GM18507 (cell line): ENCODE results near the gene MRPL57.
"Not testable (repeated sequence)": the region's sequence is repeated elsewhere in the genome, so short reads cannot be mapped to it uniquely, and the experiment has no call there.

Source experiments
- DNase-seq: peaks from one replicate; pipeline ENCODE4 v3.0.0; 2011; ENCODE audit warnings: low read depth; ENCODE audit not compliant: insufficient read length; ENCODE audit errors: extremely low spot score
- FAIRE-seq: peaks from 2 replicates; lab custom pipeline; 2011; peaks lifted over from hg19 to GRCh38; lab: Jason Lieb, UNC

The MRPL57 gene

DNA sequence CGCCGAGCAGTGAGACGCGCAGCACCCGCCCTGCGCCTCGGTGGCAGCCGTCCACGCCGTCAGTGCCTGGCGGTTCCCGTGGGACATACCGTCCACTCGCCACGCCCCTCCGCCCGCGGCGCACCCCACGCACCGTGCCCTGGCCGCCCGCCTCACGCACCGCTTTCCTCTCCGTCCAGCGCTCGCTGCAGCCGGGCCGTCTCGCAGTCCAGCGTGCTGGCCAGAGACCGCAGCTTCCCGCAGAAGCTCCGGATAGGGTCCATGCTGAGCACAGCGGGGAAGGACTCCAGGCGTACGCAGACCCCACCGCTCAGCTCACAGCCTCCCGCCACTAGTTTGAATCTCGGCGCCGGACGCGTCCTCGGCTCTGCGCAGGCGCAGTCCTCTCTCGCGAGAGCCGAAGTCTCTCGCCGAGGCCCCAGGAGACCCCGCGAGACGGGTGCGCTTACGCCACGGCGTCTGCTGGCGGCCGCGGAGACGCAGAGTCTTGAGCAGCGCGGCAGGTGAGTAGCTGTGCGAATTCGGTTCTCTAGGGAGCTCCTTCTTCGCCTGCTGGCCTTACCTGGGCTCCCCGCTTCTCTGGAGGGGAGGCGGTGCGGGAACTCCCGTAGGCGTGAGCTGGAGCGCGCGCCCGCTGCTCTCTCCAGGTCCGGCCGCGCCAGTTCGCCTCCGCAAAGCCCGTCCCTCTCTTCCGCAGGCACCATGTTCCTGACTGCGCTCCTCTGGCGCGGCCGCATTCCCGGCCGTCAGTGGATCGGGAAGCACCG lies at the start of gene MRPL57, which contains the start of gene SKA3:
MRPL57 (plus strand) TSS at position 444 of the 767 bp plus-strand sequence; CDS start at position 703, 259 bp downstream.
SKA3 (minus strand) TSS at position 338 of the 767 bp plus-strand sequence; CDS start at position 263, 75 bp downstream.
- FAIRE-seq (peak; percentile 85), DNase-seq (peak; percentile 92)

- FAIRE-seq (no peak), DNase-seq (no peak)
Measured at GRCh38 chr13:21130116-21130515, 46.3 kb upstream of the MRPL57 start.

DNA sequence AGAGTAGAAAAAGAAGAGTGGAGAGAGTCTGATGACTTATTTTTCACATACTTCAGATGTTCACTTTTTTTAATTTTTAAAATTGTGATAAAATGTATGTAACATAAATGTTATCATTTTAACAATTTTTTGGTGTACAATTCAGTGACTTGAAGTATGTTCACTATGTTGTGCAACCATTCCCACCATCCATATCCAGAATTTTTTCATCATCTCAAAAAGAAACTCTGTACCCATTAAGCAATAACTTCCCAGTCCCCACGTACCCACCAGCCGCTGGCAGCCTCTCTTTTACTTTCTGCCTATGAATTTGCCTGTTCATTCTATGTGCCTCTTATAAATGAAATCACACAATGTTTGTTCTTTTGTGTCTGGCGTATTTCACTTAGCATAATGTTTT lies 43.4 kb upstream of the MRPL57 start:
- DNase-seq (no peak), FAIRE-seq (no peak)

- DNase-seq (no peak), FAIRE-seq (no peak)
Measured at GRCh38 chr13:21134475-21134874, 42.0 kb upstream of the MRPL57 start.

DNA sequence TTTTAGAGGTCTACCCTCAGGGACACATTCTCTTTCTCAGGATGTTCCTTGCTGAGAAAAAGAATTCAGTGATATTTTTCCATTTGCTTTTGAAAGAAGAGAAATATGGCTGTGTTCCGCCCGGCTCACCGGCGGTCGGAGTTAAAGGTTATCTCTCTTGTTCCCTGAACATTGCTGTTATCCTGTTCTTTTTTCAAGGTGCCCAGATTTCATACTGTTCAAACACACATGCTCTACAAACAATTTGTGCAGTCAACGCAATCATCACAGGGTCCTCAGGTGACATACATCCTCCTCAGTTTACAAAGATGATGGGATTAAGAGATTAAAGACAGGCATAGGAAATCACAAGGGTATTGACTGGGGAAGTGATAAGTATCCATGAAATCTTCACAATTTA lies 40.6 kb upstream of the MRPL57 start:
- not testable (repeated sequence) for FAIRE-seq

DNA sequence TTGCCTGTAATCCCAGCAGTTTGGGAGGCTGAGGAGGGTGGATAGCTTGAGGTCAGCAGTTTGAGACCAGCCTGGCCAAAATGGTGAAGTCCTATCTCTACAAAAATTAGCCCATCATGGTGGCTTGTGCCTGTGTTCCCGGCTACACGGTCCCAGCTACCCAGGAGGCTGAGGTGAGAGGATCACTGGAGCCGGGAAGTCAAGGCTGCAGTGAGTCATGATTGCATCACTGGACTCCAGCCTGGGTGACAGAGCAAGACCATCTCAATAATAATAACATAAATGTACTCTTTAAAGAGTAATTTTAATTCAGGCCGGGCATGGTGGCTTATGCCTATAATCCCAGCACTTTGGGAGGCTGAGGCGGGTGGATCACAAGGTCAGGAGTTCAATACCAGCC lies 38.8 kb upstream of the MRPL57 start:
- DNase-seq = no peak
- FAIRE-seq = no peak

More for the DNA sequence above, 40.6 kb upstream of the MRPL57 start:
- DNase-seq = not testable (repeated sequence)

DNA sequence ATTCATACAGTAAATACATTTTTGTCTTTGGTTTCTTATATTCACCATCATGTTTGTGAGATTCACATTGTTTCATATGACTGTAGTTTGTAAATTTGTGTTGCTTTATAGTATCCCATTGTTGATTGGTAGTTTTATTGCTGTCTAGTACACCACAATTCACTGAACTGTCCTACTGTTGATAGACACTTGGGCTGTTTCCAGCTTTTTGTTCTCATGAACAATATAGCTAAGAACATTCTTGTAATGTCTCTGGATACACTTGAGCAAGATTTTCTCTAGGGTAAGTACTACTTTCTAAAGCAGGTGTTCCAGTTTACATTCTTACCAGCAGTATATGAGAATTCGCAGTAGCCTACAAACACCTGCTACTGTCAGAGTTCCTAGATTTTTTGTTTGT lies 37.9 kb upstream of the MRPL57 start:
- no peak for DNase-seq
- FAIRE-seq = no peak

DNA sequence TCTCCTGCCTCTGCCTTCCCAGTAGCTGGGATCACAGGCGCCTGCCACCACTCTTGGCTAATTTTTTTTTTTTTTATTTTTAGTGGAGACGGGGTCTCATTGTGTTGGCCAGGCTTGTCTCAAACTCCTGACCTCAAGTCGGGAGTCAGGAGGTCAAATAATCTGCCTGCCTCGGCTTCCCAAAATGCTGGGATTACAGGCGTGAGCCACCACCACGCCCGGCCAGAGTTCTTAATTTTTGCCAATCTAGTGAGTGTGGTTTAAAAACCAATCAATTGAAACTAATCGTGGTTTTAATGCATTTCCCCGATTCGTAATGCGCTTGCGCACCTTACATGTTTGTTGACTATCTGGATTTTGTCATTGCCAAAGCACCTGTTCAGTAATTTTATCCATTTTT lies 37.1 kb upstream of the MRPL57 start:
- FAIRE-seq (no peak), DNase-seq (no peak)

- FAIRE-seq = no peak
- DNase-seq = no peak
Measured at GRCh38 chr13:21142766-21143165, 33.7 kb upstream of the MRPL57 start.

GRCh38 chr13:21147827-21148226 lies 28.6 kb upstream of the MRPL57 start:
- FAIRE-seq = no peak
- no peak for DNase-seq

GRCh38 chr13:21148557-21149258 lies 27.8 kb upstream of the MRPL57 start:
- FAIRE-seq (no peak), DNase-seq (no peak)

DNA sequence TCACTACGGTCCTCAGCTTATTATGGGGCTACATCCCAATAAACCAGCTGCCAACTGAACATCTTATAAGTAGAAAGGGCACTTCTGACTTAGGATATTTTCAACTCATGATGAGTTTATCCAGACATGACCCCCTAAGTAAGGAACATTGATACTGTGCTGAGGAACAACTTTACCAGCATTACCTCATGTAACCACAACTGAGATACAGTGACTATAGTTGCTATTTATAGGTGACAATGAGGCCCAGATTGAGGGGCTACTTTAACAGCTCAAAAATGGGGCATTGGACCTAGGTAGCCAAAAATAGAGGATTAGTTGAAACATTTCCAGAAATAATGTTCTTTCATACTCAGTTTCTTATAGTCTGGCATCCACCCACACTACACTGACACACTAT lies 26.9 kb upstream of the MRPL57 start:
- no peak for FAIRE-seq
- no peak for DNase-seq

DNA sequence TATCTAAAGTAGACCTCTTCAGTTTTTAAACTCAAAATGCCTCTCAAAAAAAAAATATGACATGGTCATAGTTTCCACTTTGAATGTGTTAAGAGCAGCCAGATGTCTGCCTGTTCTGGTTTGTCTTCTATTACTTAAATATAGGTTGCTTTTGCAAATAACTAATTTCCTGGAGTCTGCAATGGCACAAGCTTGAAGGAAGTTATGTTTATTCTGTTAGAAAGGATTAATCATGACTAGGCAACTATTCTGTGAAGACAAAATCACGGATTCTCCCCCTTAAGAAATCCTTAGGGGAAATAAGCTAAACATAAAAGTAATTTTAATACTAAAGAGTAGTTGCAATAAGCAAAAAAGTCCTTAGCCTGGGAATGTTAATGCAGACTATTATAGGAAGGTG lies 26.4 kb upstream of the MRPL57 start:
- no peak for DNase-seq

GRCh38 chr13:21152251-21152899 lies 24.1 kb upstream of the MRPL57 start:
- FAIRE-seq (no peak), DNase-seq (no peak)

More for the DNA sequence above, 26.4 kb upstream of the MRPL57 start:
- FAIRE-seq = no peak

- FAIRE-seq (no peak), DNase-seq (no peak)
Measured at GRCh38 chr13:21164631-21165030, 11.8 kb upstream of the MRPL57 start.

- not testable (repeated sequence) for FAIRE-seq, DNase-seq
Measured at GRCh38 chr13:21165606-21166005, 10.9 kb upstream of the MRPL57 start.

GRCh38 chr13:21171420-21171819 lies 5.0 kb upstream of the MRPL57 start:
- DNase-seq = no peak
- no peak for FAIRE-seq

DNA sequence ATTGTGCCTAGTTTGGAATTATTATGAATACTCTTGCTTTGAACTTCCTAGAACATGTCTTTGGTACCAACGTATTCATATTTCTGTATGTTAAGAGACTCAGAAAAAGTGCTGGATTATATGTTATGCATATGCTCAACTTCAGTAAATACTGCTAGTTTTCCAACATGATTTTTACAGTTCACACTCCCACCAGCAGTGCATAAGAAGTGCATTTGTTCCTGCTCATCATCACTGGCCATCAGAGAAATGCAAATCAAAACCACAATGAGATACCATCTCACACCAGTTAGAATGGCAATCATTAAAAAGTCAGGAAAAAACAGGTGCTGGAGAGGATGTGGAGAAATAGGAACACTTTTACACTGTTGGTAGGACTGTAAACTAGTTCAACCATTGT lies 2.7 kb upstream of the MRPL57 start:
- DNase-seq, FAIRE-seq: not testable (repeated sequence)

GRCh38 chr13:21175656-21176214 lies 723 bp upstream of the MRPL57 start:
- peak; percentile 9 for FAIRE-seq
- no peak for DNase-seq

DNA sequence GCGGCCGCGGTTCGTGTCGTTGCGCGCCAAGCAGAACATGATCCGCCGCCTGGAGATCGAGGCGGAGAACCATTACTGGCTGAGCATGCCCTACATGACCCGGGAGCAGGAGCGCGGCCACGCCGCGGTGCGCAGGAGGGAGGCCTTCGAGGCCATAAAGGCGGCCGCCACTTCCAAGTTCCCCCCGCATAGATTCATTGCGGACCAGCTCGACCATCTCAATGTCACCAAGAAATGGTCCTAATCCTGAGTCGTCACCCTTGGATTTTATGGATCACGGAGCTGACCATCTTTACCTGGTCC lies 475 bp downstream of the MRPL57 start:
- DNase-seq (no peak), FAIRE-seq (peak; percentile 29)
